Astrocyte of the cerebellum (primary cell): ENCODE results near the gene AAK1.
"Not testable (repeated sequence)": the region's sequence is repeated elsewhere in the genome, so short reads cannot be mapped to it uniquely, and the experiment has no call there.

ENCODE experiments used
- DNase-seq: peaks from one replicate; pipeline ENCODE4 v3.0.0-alpha.2; 2011; ENCODE audit warnings: low read depth
- H3K4me3 ChIP-seq: 2 replicates; pipeline ENCODE4 v1.5.1; 2011; ENCODE audit warnings: mild to moderate bottlenecking, low read depth, low read length, moderate library complexity
- CTCF ChIP-seq: IDR thresholded peaks from 2 replicates; pipeline ENCODE4 v1.5.1; 2012; ENCODE audit warnings: low read length, low read depth, moderate library complexity, mild to moderate bottlenecking; ENCODE audit errors: missing control alignments
- in situ Hi-C: cut with HindIII; loops from 2 replicates; pipeline ENCODE4 v1.10.0; 2017; ENCODE audit warnings: low sequenced_read_pairs

Gene AAK1

DNA sequence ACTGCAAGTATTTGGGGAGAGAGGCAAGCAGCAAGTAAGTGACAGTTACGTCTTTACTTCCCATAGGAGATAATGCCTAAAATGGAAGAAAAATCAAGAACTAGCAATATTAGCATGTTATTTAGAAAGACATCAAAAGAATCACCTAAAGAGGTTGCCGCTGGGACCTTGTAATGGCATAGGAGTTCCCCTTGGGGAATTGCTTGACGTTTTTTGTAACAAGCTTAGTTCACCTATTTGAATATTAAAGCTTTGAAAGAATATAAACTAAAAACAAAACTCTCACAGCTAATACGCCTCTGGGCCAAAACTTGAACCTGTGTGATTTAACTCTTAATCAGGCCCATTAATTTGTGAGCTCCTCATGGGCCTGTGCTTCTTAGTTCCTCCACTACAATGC, 89.0 kb downstream of the AAK1 start:
- TF ChIP-seq CTCF, result no peak
- in situ Hi-C loops, result no loop called here
- no peak for DNase-seq
- H3K4me3 ChIP-seq, result no peak overlapping the region

- in situ Hi-C loops, result no loop called here
- H3K4me3 ChIP-seq, result no peak overlapping the region
- DNase-seq, result no peak
- TF ChIP-seq CTCF, result no peak
Observed at GRCh38 chr2:69553991-69554390, 89.5 kb downstream of the AAK1 start.

DNA sequence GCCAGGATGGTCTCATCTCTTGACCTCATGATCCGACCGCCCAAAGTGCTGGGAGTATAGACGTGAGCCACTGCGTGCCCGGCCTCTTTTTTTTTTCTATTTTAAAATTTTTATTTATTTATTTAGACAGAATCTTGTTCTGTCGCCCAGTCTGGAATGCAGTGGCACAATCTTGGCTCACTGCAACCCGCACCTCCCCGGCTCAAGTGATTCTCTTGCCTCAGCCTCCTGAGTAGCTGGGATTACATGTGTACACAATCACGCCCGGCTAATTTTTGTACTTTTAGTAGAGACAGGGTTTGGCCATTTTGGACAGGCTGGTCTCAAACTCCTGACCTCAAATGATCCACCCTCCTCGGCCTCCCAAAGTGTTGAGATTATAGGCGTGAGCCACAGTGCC, 93.0 kb downstream of the AAK1 start:
- in situ Hi-C loops, H3K4me3 ChIP-seq, DNase-seq: not testable (repeated sequence)

GRCh38 chr2:69549421-69549820, 94.1 kb downstream of the AAK1 start:
- no peak for TF ChIP-seq CTCF
- in situ Hi-C loops, result loop anchor here (25.0 kb wide), 1 partner anchor 263 kb away; no protein-coding TSS in a partner anchor
- DNase-seq, result peak; percentile 23
- H3K4me3 ChIP-seq, result no peak overlapping the region

DNA sequence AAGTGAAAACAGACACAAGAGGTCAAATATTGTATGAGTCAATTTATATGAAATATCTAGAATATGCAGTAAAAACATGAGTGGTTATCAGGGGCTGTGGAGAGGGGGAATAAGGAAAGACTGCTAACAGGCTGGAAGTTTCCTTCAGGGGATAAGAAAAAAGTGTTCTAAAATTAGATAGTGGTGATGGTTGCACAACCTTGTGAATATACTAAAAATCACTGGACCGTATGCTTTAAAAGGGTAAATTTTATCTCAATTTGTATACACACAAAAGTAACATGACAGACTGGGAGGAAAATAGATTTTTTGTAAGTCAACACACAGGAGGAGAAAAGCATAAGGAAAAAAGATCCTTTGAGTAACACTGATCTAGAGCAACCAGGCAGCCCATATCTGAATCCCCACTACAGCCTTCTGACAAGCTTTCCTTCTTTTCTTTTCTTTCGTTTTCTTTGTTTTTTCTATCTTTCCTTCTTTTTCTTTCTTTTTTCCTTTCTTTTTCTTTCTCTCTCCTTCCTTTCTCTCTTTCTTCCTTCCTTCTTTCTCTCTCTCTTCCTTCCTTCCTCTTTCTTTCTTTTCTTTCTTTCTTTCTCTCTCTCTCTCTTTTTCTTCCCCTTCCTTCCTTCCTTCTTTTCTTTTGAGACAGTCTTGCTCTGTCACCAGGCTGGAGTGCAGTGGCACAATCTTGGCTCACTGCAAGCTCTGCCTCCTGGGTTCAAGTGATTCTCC, 95.4 kb downstream of the AAK1 start:
- no peak for DNase-seq
- no peak for TF ChIP-seq CTCF
- in situ Hi-C loops, result loop anchor here (25.0 kb wide), 1 partner anchor 264 kb away; no protein-coding TSS in a partner anchor
- H3K4me3 ChIP-seq, result no peak overlapping the region

DNA sequence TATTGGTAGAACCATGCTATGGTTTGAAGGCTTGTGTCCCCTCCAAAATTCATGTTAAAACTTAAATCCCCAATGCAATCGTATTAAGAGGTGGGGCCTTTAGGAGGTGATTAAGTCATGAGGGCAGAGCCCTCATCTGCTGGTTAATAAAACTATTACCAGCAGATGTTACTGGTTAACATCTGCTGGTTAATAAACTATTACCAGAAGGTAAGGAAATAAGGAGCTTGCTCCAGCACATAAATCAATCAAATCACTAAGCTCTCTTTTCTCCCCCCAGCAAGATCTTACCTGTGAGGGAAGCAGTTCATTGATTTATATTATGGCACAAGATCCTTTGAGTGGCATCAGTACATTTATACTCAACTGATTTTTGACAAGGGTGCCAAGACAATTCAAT, 96.9 kb downstream of the AAK1 start:
- no peak overlapping the region for H3K4me3 ChIP-seq
- in situ Hi-C loops, result loop anchor here (25.0 kb wide), 1 partner anchor 266 kb away; no protein-coding TSS in a partner anchor
- TF ChIP-seq CTCF, result no peak
- DNase-seq, result no peak

GRCh38 chr2:69545477-69545932, 98.0 kb downstream of the AAK1 start:
- DNase-seq, result no peak
- no peak overlapping the region for H3K4me3 ChIP-seq
- TF ChIP-seq CTCF, result no peak
- in situ Hi-C loops, result loop anchor here (25.0 kb wide), 1 partner anchor 267 kb away; no protein-coding TSS in a partner anchor
